Mesendoderm (in vitro differentiated cells): ENCODE data around the gene CCDC63.

ENCODE experiments used
- DNase-seq: peaks from one replicate; pipeline ENCODE4 v3.0.0; 2013
- H2AK5ac ChIP-seq: 2 replicates; pipeline ENCODE4 v1.6.1; 2013; ENCODE audit warnings: low read length, inconsistent platforms
- H2BK120ac ChIP-seq: 2 replicates; pipeline ENCODE4 v1.6.1; 2013; ENCODE audit warnings: low read depth, mild to moderate bottlenecking, low read length, moderate library complexity, mixed read lengths
- H2BK15ac ChIP-seq: replicated peaks from 2 replicates; pipeline ENCODE4 v1.6.1; 2013; ENCODE audit warnings: low read depth, mild to moderate bottlenecking, moderate library complexity
- H2BK5ac ChIP-seq: 2 replicates; pipeline ENCODE4 v1.6.1; 2013; ENCODE audit warnings: low read length, inconsistent platforms
- H3K18ac ChIP-seq: 2 replicates; pipeline ENCODE4 v1.6.1; 2013; ENCODE audit warnings: mild to moderate bottlenecking, low read length, mixed read lengths
- H3K23ac ChIP-seq: one replicate; pipeline ENCODE4 v1.6.1; 2013; ENCODE audit warnings: low read length
- H3K27ac ChIP-seq: 2 replicates; pipeline ENCODE4 v1.5.1; 2013; ENCODE audit warnings: low read depth, mild to moderate bottlenecking, inconsistent platforms, low read length, moderate library complexity
- H3K27me3 ChIP-seq: 2 replicates; pipeline ENCODE4 v1.6.1; 2013; ENCODE audit warnings: low read length, control low read depth, mild to moderate bottlenecking, inconsistent platforms; ENCODE audit not compliant: insufficient read depth, poor library complexity
- H3K36me3 ChIP-seq: 2 replicates; pipeline ENCODE4 v1.6.1; 2013; ENCODE audit warnings: low read length, inconsistent platforms; ENCODE audit not compliant: control insufficient read depth, insufficient read depth
- H3K4ac ChIP-seq: one replicate; pipeline ENCODE4 v1.6.1; 2013; ENCODE audit warnings: low read depth, mild to moderate bottlenecking, low read length, moderate library complexity
- H3K4me1 ChIP-seq: 2 replicates; pipeline ENCODE4 v1.6.1; 2013; ENCODE audit warnings: low read depth, low read length, inconsistent platforms; ENCODE audit not compliant: control insufficient read depth
- H3K4me2 ChIP-seq: 2 replicates; pipeline ENCODE4 v1.6.1; 2013; ENCODE audit warnings: low read length
- H3K4me3 ChIP-seq: 2 replicates; pipeline ENCODE4 v1.5.1; 2013; ENCODE audit warnings: mild to moderate bottlenecking, low read length
- H3K56ac ChIP-seq: one replicate; pipeline ENCODE4 v1.6.1; 2013; ENCODE audit warnings: low read length
- H3K79me1 ChIP-seq: 2 replicates; pipeline ENCODE4 v1.6.1; 2013; ENCODE audit warnings: low read length, inconsistent platforms
- H3K79me2 ChIP-seq: 2 replicates; pipeline ENCODE4 v1.6.1; 2013; ENCODE audit warnings: mild to moderate bottlenecking, low read length; ENCODE audit not compliant: control insufficient read depth, insufficient read depth
- H3K9ac ChIP-seq: 2 replicates; pipeline ENCODE4 v1.6.1; 2013; ENCODE audit warnings: low read length, inconsistent platforms
- H4K5ac ChIP-seq: one replicate; pipeline ENCODE4 v1.6.1; 2013; ENCODE audit warnings: low read length
- H4K8ac ChIP-seq: one replicate; pipeline ENCODE4 v1.6.1; 2013; ENCODE audit warnings: low read depth, mild to moderate bottlenecking, control low read depth, low read length, moderate library complexity
- WGBS: extraction: QIAGEN DNeasy Blood & Tissue Kit; methylation state at CpG from one replicate; pipeline ENCODE4 v1.1.7; 2013; ENCODE audit warnings: low lambda C conversion rate, missing lambda C conversion rate; ENCODE audit not compliant: insufficient coverage; ENCODE audit errors: extremely low coverage; 5-methylcytosine and 5-hydroxymethylcytosine counted together

CCDC63 gene

DNA sequence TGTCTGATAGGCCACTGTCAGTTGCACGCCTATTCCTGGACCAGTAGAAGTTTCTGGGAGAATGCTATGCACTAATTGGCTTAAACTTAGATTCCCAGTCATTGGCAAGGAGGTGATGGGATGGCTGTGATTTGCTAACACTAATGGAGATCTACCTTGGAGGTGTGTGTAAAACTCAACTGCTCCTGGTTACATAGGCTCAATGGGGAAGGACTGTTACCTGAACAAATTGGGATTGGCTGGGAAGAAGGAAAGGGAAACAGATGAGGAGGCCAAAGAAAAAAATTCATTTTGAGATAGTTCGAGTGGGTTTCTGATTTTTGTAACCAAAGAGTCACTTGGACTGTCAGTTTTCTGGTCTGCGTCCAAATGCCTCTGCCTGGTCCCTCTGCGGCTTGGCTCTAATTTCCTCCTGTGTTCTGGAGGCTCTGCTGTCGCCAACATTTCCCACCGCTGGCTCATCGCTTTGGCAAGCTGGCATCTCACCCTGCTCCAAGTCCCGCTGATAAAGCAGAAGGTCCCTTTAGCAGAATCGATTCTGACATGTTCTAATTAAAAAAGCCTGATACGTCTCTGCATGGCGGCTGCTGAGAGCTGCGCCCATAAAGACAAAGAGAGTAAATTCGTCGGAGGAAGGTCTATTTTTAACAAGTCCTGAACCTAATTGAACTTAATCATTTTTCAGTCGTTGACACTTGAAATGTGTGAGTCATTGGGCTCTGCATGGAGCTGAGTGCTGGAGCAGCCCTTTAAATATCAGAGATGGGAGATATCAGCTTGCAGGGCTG, 2.0 kb upstream of the CCDC63 start:
- no peak overlapping the region for H3K23ac ChIP-seq
- H3K56ac ChIP-seq: no peak overlapping the region
- H3K27me3 ChIP-seq: no peaks in the 10 kb centered on the region
- no peak overlapping the region for H4K5ac ChIP-seq
- no peak overlapping the region for H3K4me2 ChIP-seq
- WGBS: no CpG with 5 or more reads among the region's 15 CpGs
- H3K4me3 ChIP-seq: no peak overlapping the region
- H3K4ac ChIP-seq: no peak overlapping the region
- no peak for DNase-seq
- H3K79me2 ChIP-seq: no peaks in the 10 kb centered on the region
- no peak overlapping the region for H2BK15ac ChIP-seq
- no peak overlapping the region for H2BK120ac ChIP-seq
- H4K8ac ChIP-seq: no peak overlapping the region
- no peak overlapping the region for H2AK5ac ChIP-seq
- H3K9ac ChIP-seq: no peak overlapping the region
- no peaks in the 10 kb centered on the region for H3K79me1 ChIP-seq
- H3K4me1 ChIP-seq: peaks cover 2% of the 10 kb centered on the region
- H2BK5ac ChIP-seq: no peak overlapping the region
- no peaks in the 10 kb centered on the region for H3K36me3 ChIP-seq
- H3K27ac ChIP-seq: no peak overlapping the region
- H3K18ac ChIP-seq: no peak overlapping the region

DNA sequence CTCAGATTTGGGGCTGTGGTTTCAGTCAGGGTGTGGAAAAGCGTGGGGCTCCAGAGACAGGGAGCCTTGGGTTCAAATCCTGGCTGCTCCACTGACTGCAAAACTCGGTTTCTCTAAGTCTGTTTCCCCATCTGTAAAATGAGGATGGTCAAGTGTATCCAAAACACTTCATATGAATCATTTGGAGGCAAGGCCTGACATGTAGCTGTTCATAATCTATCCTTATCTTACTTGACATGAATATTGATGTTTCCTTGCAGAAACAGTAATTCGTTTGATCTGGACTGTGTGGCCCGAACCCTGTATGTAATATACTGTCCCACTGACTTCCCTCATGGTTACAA, 1.5 kb upstream of the CCDC63 start:
- no peak overlapping the region for H2BK5ac ChIP-seq
- H2AK5ac ChIP-seq: no peak overlapping the region
- H3K27ac ChIP-seq: no peak overlapping the region
- H3K4me1 ChIP-seq: peaks cover 2% of the 10 kb centered on the region
- no peak overlapping the region for H3K23ac ChIP-seq
- DNase-seq: no peak
- H2BK15ac ChIP-seq: no peak overlapping the region
- no peak overlapping the region for H4K5ac ChIP-seq
- no peak overlapping the region for H3K4ac ChIP-seq
- H3K4me3 ChIP-seq: no peak overlapping the region
- H3K36me3 ChIP-seq: no peaks in the 10 kb centered on the region
- H4K8ac ChIP-seq: no peak overlapping the region
- no peaks in the 10 kb centered on the region for H3K27me3 ChIP-seq
- no CpG with 5 or more reads among the region's 4 CpGs for WGBS
- H3K56ac ChIP-seq: no peak overlapping the region
- H3K4me2 ChIP-seq: no peak overlapping the region
- H3K9ac ChIP-seq: no peak overlapping the region
- H3K79me2 ChIP-seq: no peaks in the 10 kb centered on the region
- H3K18ac ChIP-seq: no peak overlapping the region
- no peaks in the 10 kb centered on the region for H3K79me1 ChIP-seq
- no peak overlapping the region for H2BK120ac ChIP-seq

DNA sequence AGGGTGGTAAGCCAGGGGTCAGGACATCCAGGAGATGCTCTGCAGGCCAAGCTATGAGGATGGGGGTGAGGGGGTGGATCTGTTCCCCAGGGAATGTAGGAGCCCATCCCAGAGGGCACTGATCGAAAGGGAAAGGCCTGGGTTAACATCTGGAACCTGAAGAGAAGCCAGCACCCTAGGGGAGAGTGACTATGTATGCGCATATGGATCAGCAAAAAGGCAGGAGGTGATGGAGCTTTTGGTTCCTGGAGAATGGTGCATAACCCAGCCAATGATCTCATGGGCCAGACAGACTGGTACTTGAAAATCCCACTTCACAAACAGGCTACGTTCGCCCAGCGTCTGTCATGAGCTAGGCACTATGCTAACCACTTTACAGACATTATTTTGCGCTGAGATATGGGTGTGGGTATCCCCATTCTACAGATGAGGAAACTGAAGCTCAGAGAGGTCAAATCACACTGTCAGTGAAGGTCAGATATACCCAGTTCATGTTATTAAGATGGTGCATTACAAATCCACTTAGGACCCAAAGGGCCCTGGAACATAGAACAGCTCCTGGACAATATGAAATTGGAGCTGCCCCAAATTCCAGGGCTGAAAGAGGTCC, 1.6 kb downstream of the CCDC63 start:
- H3K4me1 ChIP-seq: peaks cover 2% of the 10 kb centered on the region
- H3K4me2 ChIP-seq: no peak overlapping the region
- H3K79me2 ChIP-seq: no peaks in the 10 kb centered on the region
- no CpG with 5 or more reads among the region's 6 CpGs for WGBS
- H3K27me3 ChIP-seq: no peaks in the 10 kb centered on the region
- no peak overlapping the region for H3K9ac ChIP-seq
- H4K8ac ChIP-seq: no peak overlapping the region
- H3K4ac ChIP-seq: no peak overlapping the region
- H3K36me3 ChIP-seq: no peaks in the 10 kb centered on the region
- no peak overlapping the region for H3K23ac ChIP-seq
- no peak overlapping the region for H2BK5ac ChIP-seq
- no peak overlapping the region for H3K18ac ChIP-seq
- no peak overlapping the region for H3K4me3 ChIP-seq
- H2AK5ac ChIP-seq: peak overlapping the region; percentile 39
- no peaks in the 10 kb centered on the region for H3K79me1 ChIP-seq
- H3K27ac ChIP-seq: no peak overlapping the region
- H2BK120ac ChIP-seq: no peak overlapping the region
- H3K56ac ChIP-seq: no peak overlapping the region
- H4K5ac ChIP-seq: no peak overlapping the region
- H2BK15ac ChIP-seq: no peak overlapping the region
- no peak for DNase-seq

DNA sequence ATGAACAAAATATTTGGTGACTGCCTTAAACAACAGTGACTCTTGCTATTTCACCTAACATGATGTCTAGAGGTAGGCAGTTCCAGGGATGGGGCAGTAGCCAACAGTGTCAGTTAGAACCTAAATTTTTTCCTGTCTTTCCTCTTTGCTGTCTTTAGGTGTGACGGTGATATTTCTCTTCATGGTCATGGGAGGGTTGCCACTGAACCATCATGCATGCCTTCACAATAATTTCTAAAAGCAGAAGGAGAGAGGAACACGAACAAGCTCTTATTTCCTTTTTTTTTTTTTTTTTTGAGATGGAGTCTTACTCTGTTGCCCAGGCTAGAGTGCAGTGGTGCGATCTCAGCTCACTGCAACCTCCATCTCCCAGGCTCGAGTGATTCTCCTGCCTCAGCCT, 2.4 kb downstream of the CCDC63 start:
- Histone ChIP-seq H3K18ac (no peak overlapping the region), H3K27ac (no peak overlapping the region), H3K4me3 (no peak overlapping the region), H2BK120ac (no peak overlapping the region), H3K36me3 (no peaks in the 10 kb centered on the region), H3K4ac (no peak overlapping the region), H3K27me3 (no peaks in the 10 kb centered on the region), H4K8ac (no peak overlapping the region), H4K5ac (no peak overlapping the region), H3K23ac (no peak overlapping the region), H3K56ac (no peak overlapping the region), H3K4me1 (peaks cover 2% of the 10 kb centered on the region), H2BK15ac (no peak overlapping the region), H3K9ac (no peak overlapping the region), H3K79me2 (no peaks in the 10 kb centered on the region), H3K4me2 (no peak overlapping the region), H3K79me1 (no peaks in the 10 kb centered on the region), H2BK5ac (no peak overlapping the region), H2AK5ac (no peak overlapping the region)
- WGBS: no CpG with 5 or more reads among the region's 4 CpGs
- no peak for DNase-seq

DNA sequence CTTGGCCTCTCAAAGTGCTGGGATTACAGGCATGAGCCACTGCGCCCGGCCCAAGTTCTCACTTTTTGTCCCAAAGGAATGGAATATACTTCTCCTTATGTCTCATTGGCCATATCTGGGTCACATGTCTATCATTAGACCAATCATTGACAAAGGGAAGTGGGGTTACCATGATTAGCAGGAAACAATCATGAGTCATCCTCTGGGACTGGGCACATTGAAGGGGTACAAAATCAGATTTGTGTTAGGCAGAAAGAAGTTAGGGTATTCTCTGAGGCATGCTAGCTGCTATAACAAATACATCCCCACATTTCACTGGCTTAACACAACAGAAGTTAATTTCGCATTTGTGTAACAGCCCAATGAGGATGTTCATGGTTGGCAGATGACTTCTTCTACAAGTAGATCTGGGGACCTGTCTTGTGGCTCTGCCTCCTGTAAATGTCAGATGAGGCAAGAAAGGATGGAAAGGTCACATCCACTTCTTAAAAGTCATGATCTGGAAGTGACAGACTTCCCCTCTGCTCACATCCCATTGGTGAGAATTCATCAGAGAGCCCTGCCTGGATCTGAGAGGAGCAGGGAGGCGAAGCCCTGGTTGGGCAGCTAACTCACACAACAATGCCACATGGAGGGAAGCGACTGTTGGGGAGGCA, 3.1 kb downstream of the CCDC63 start:
- Histone ChIP-seq H3K27me3 (no peaks in the 10 kb centered on the region), H2BK5ac (no peak overlapping the region), H2AK5ac (no peak overlapping the region), H3K27ac (no peak overlapping the region), H3K4me3 (no peak overlapping the region), H3K56ac (no peak overlapping the region), H2BK15ac (no peak overlapping the region), H3K23ac (no peak overlapping the region), H3K79me1 (no peaks in the 10 kb centered on the region), H3K4ac (no peak overlapping the region), H3K79me2 (no peaks in the 10 kb centered on the region), H3K36me3 (no peaks in the 10 kb centered on the region), H3K4me2 (no peak overlapping the region), H4K8ac (no peak overlapping the region), H4K5ac (no peak overlapping the region), H3K4me1 (peaks cover 2% of the 10 kb centered on the region), H3K18ac (no peak overlapping the region), H3K9ac (no peak overlapping the region), H2BK120ac (no peak overlapping the region)
- peak; percentile 23 for DNase-seq
- WGBS: no CpG with 5 or more reads among the region's 5 CpGs
